GM21528 (cell line): Measurements from ENCODE around the gene IGF2R.
"Not testable (repeated sequence)": the region's sequence is repeated elsewhere in the genome, so short reads cannot be mapped to it uniquely, and the experiment has no call there.

Experiments
- ATAC-seq: cut with Tn5 transposase; IDR thresholded peaks from one replicate; pipeline ENCODE4 v1.9.1; 2021; ENCODE audit warnings: mild to moderate bottlenecking, moderate library complexity; ENCODE audit not compliant: unreplicated experiment, low FRiP score

IGF2R gene

GRCh38 chr6:159948199-159948598 is 20.7 kb upstream of the IGF2R start:
- no peak for ATAC-seq

GRCh38 chr6:159951772-159952171 is 17.1 kb upstream of the IGF2R start:
- ATAC-seq: no peak

- no peak for ATAC-seq
Observed at GRCh38 chr6:159952289-159953005, 16.4 kb upstream of the IGF2R start.

GRCh38 chr6:159953091-159953601 is 15.7 kb upstream of the IGF2R start:
- no peak for ATAC-seq

- no peak for ATAC-seq
Observed at GRCh38 chr6:159955945-159956361, 12.9 kb upstream of the IGF2R start.

GRCh38 chr6:159957071-159957673 is 11.7 kb upstream of the IGF2R start:
- no peak for ATAC-seq

GRCh38 chr6:159959165-159959975 is 9.5 kb upstream of the IGF2R start:
- peak; percentile 57 for ATAC-seq

GRCh38 chr6:159959976-159960384 is 8.9 kb upstream of the IGF2R start:
- no peak for ATAC-seq

- ATAC-seq: no peak
Observed at GRCh38 chr6:159960485-159960884, 8.4 kb upstream of the IGF2R start.

GRCh38 chr6:159961528-159961927 is 7.4 kb upstream of the IGF2R start:
- no peak for ATAC-seq

- no peak for ATAC-seq
Observed at GRCh38 chr6:159963111-159963510, 5.8 kb upstream of the IGF2R start.

- ATAC-seq: no peak
Observed at GRCh38 chr6:159964046-159964445, 4.8 kb upstream of the IGF2R start.

GRCh38 chr6:159966339-159966738 is 2.5 kb upstream of the IGF2R start:
- ATAC-seq: no peak

GRCh38 chr6:159966981-159967380 is 1.9 kb upstream of the IGF2R start:
- no peak for ATAC-seq

GRCh38 chr6:159967621-159968020 is 1.3 kb upstream of the IGF2R start:
- ATAC-seq: not testable (repeated sequence)

GRCh38 chr6:159969204-159969912 is 476 bp downstream of the IGF2R start:
- ATAC-seq: peak; percentile 31

- ATAC-seq: no peak
Observed at GRCh38 chr6:159969921-159970320, 1.0 kb downstream of the IGF2R start.

- ATAC-seq: no peak
Observed at GRCh38 chr6:159970659-159971063, 1.8 kb downstream of the IGF2R start.

- no peak for ATAC-seq
Observed at GRCh38 chr6:159971341-159972178, 2.7 kb downstream of the IGF2R start.
